Measurements from ENCODE around the gene JMJD8.

- TF ChIP-seq ZNF629 (tag by site-specific recombination; IDR thresholded peaks at IDR 0.05) (no peak), ZFP37 (tag by site-specific recombination; IDR thresholded peaks at IDR 0.05) (no peak)
Observed at GRCh38 chr16:700684-701584, 16.8 kb upstream of the JMJD8 start.

All from HEK293 (cell line).